H1 (cell line): ENCODE data around the gene EIF1B. TPM values are rescaled to one million over a fixed set of nuclear protein-coding genes. Genes with fewer than 3 reads are reported as not detected.

Experiments
- CTCF ChIA-PET: fragments of 300-600 bp; sonication (Branson Sonifier 250); formaldehyde crosslinking; loops from one replicate; lab custom pipeline; 2021; ENCODE audit not compliant: partially characterized antibody; lab: Charles Lee
- POLR2A ChIA-PET: fragments of 300-600 bp; sonication (Branson Sonifier 250); formaldehyde crosslinking; loops from one replicate; lab custom pipeline; 2021; ENCODE audit warnings: inconsistent platforms; ENCODE audit not compliant: partially characterized antibody; lab: Charles Lee
- DNase-seq, 2 experiments: peaks; one replicate each; pipeline versions ENCODE4 v3.0.0 to v3.0.0-alpha.2; 2010 to 2022; ENCODE audit warnings: low spot score in 2 of 2, low read depth in 1 of 2, mixed read lengths in 1 of 2
- FAIRE-seq: peaks from 2 replicates; lab custom pipeline; 2011; peaks lifted over from hg19 to GRCh38; lab: Jason Lieb, UNC
- H2AFZ ChIP-seq: 2 replicates; pipeline ENCODE4 v1.8.1; 2012; ENCODE audit warnings: low read length, inconsistent platforms
- H2AK5ac ChIP-seq: 2 replicates; pipeline ENCODE4 v1.6.1; 2013; ENCODE audit warnings: low read depth, low read length
- H2BK120ac ChIP-seq: replicated peaks from 2 replicates; pipeline ENCODE3; 2013; ENCODE audit warnings: low read depth, low read length, inconsistent platforms
- H2BK12ac ChIP-seq: 2 replicates; pipeline ENCODE4 v1.6.1; 2013; ENCODE audit warnings: low read depth, low read length
- H2BK15ac ChIP-seq: 2 replicates; pipeline ENCODE4 v1.6.1; 2013; ENCODE audit warnings: low read length
- H2BK20ac ChIP-seq: 2 replicates; pipeline ENCODE4 v1.6.1; 2013; ENCODE audit warnings: low read length
- H2BK5ac ChIP-seq: 2 replicates; pipeline ENCODE4 v1.6.1; 2013; ENCODE audit warnings: low read depth, low read length
- H3K14ac ChIP-seq: 2 replicates; pipeline ENCODE4 v1.6.1; 2013; ENCODE audit warnings: inconsistent platforms; ENCODE audit not compliant: insufficient read length
- H3K18ac ChIP-seq: 2 replicates; pipeline ENCODE4 v1.6.1; 2013; ENCODE audit warnings: low read length; ENCODE audit errors: extremely low read depth
- H3K23ac ChIP-seq: 2 replicates; pipeline ENCODE4 v1.6.1; 2013; ENCODE audit warnings: inconsistent platforms; ENCODE audit not compliant: insufficient read length
- H3K23me2 ChIP-seq: 2 replicates; pipeline ENCODE4 v1.6.1; 2013; ENCODE audit warnings: low read depth, low read length
- H3K27ac ChIP-seq: 2 replicates; pipeline ENCODE4 v1.6.1; 2011; ENCODE audit warnings: low read depth, low read length, inconsistent platforms
- H3K27me3 ChIP-seq, 4 experiments: replicated peaks in 1 of 4; 1 replicate in 1 of 4; 2 replicates in 3 of 4; pipeline versions ENCODE4 v1.6.1 to v1.8.1; 2011 to 2013; ENCODE audit warnings: low read length in 3 of 4, mild to moderate bottlenecking in 3 of 4, inconsistent platforms in 2 of 4, mixed read lengths in 2 of 4, moderate library complexity in 1 of 4; ENCODE audit not compliant: control insufficient read depth in 3 of 4, insufficient read depth in 3 of 4; ENCODE audit errors: extremely low read depth in 1 of 4
- H3K36me3 ChIP-seq, 4 experiments: 2 replicates each; pipeline versions ENCODE4 v1.6.1 to v1.8.1; 2011 to 2013; ENCODE audit warnings: mild to moderate bottlenecking in 4 of 4, low read length in 3 of 4, moderate library complexity in 2 of 4, control low read depth in 1 of 4, inconsistent platforms in 1 of 4; ENCODE audit not compliant: insufficient read depth in 4 of 4, control insufficient read depth in 2 of 4
- H3K4ac ChIP-seq: replicated peaks from 2 replicates; pipeline ENCODE3; 2013; ENCODE audit warnings: low read length, low read depth, mixed read lengths, inconsistent platforms; ENCODE audit not compliant: insufficient read length
- H3K4me1 ChIP-seq, 4 experiments: replicated peaks in 1 of 4; 1 replicate in 1 of 4; 2 replicates in 3 of 4; pipeline versions ENCODE4 v1.6.1 to v1.8.1; 2011 to 2013; ENCODE audit warnings: low read length in 3 of 4, inconsistent platforms in 2 of 4, mixed read lengths in 1 of 4; ENCODE audit not compliant: insufficient read depth in 4 of 4, control insufficient read depth in 3 of 4
- H3K4me2 ChIP-seq, 2 experiments: 2 replicates each; pipeline versions ENCODE4 v1.6.1 to v1.8.1; 2011 to 2013; ENCODE audit warnings: low read depth in 2 of 2, low read length in 2 of 2, control low read depth in 1 of 2, inconsistent platforms in 1 of 2, mild to moderate bottlenecking in 1 of 2; ENCODE audit not compliant: insufficient read depth in 1 of 2
- H3K4me3 ChIP-seq, 4 experiments: fragments of 200-600, 300-600 bp in 1 of 4; sonication (generic), shearing (Covaris generic), sonication (Bioruptor Twin) in 1 of 4; 2 replicates each; pipeline versions ENCODE4 v1.5.1 to v1.8.1; 2011 to 2016; ENCODE audit warnings: low read length in 4 of 4, low read depth in 3 of 4, control low read depth in 2 of 4, inconsistent platforms in 2 of 4, mild to moderate bottlenecking in 2 of 4, mixed read lengths in 1 of 4, moderate library complexity in 1 of 4; ENCODE audit not compliant: insufficient read depth in 2 of 4; ENCODE audit errors: extremely low read depth in 1 of 4
- H3K56ac ChIP-seq: replicated peaks from 2 replicates; pipeline ENCODE3; 2013; ENCODE audit warnings: low read depth, mild to moderate bottlenecking, mixed read lengths, low read length, inconsistent platforms; ENCODE audit not compliant: insufficient read length
- H3K79me1 ChIP-seq: 2 replicates; pipeline ENCODE4 v1.6.1; 2013; ENCODE audit warnings: low read depth, low read length, control low read depth
- H3K79me2 ChIP-seq, 2 experiments: 2 replicates each; pipeline versions ENCODE4 v1.6.1 to v1.8.1; 2012 to 2013; ENCODE audit warnings: low read length in 2 of 2, mild to moderate bottlenecking in 2 of 2, inconsistent platforms in 1 of 2; ENCODE audit not compliant: insufficient read depth in 2 of 2, control insufficient read depth in 1 of 2
- H3K9ac ChIP-seq, 4 experiments: replicated peaks in 1 of 4; 1 replicate in 1 of 4; 2 replicates in 3 of 4; pipeline versions ENCODE4 v1.6.1 to v1.8.1; 2011 to 2013; ENCODE audit warnings: low read depth in 3 of 4, low read length in 3 of 4, control low read depth in 2 of 4, mild to moderate bottlenecking in 2 of 4, moderate library complexity in 2 of 4, inconsistent platforms in 1 of 4; ENCODE audit errors: extremely low read depth in 1 of 4
- H3K9me3 ChIP-seq, 2 experiments: 2 replicates each; pipeline versions ENCODE4 v1.6.1 to v1.8.1; 2012 to 2013; ENCODE audit warnings: mild to moderate bottlenecking in 2 of 2, moderate library complexity in 2 of 2, control low read depth in 1 of 2, inconsistent platforms in 1 of 2, low read depth in 1 of 2, low read length in 1 of 2, mixed read lengths in 1 of 2; ENCODE audit not compliant: insufficient read depth in 2 of 2
- H4K20me1 ChIP-seq, 2 experiments: replicated peaks in 1 of 2; 2 replicates each; pipeline versions ENCODE3 to v1.8.1; 2011 to 2013; ENCODE audit warnings: inconsistent platforms in 2 of 2, low read length in 2 of 2, mild to moderate bottlenecking in 1 of 2; ENCODE audit not compliant: insufficient read depth in 2 of 2, control insufficient read depth in 1 of 2
- H4K5ac ChIP-seq: 2 replicates; pipeline ENCODE4 v1.6.1; 2013; ENCODE audit warnings: low read length, low read depth, mixed read lengths, inconsistent platforms; ENCODE audit not compliant: insufficient read length
- H4K8ac ChIP-seq: 2 replicates; pipeline ENCODE4 v1.8.0; 2013; ENCODE audit warnings: mild to moderate bottlenecking, moderate library complexity, low read length, inconsistent platforms; ENCODE audit not compliant: insufficient read depth; ENCODE audit errors: extremely low read depth
- H4K91ac ChIP-seq: replicated peaks from 2 replicates; pipeline ENCODE3; 2013; ENCODE audit warnings: low read length, mixed read lengths, inconsistent platforms; ENCODE audit not compliant: insufficient read length
- ATF3 ChIP-seq: IDR thresholded peaks from 2 replicates; pipeline ENCODE4 v1.6.1; 2011; ENCODE audit warnings: low read depth, mild to moderate bottlenecking, low read length; ENCODE audit not compliant: insufficient read depth
- BRCA1 ChIP-seq: IDR thresholded peaks from 2 replicates; pipeline ENCODE4 v1.6.1; 2012; ENCODE audit warnings: low read depth, low read length, improper control_type of control experiment
- CHD1 ChIP-seq: IDR thresholded peaks from 2 replicates; pipeline ENCODE4 v1.6.1; 2012; ENCODE audit warnings: low read depth, low read length, improper control_type of control experiment
- JUND ChIP-seq: IDR thresholded peaks from 2 replicates; pipeline ENCODE4 v1.6.1; 2011; ENCODE audit warnings: mild to moderate bottlenecking, improper control_type of control experiment, low read length
- PHF8 ChIP-seq: fragments of 200-600 bp; sonication (generic); conservative IDR thresholded peaks from 2 replicates; pipeline ENCODE4 v1.7.1; 2012; ENCODE audit warnings: low read depth, mild to moderate bottlenecking, inconsistent platforms, low read length, moderate library complexity
- SIN3A ChIP-seq, 2 experiments: IDR thresholded peaks in 1 of 2; conservative IDR thresholded peaks in 1 of 2; 2 replicates each; pipeline ENCODE4 v1.6.1; 2011 to 2012; ENCODE audit warnings: low read length in 2 of 2, improper control_type of control experiment in 1 of 2, low read depth in 1 of 2, mild to moderate bottlenecking in 1 of 2
- SIX5 ChIP-seq: IDR thresholded peaks from 2 replicates; pipeline ENCODE4 v1.6.1; 2011; ENCODE audit warnings: mild to moderate bottlenecking, low read depth, low read length
- TAF7 ChIP-seq: optimal IDR thresholded peaks from 2 replicates; pipeline ENCODE3; 2011; ENCODE audit warnings: low read depth, mild to moderate bottlenecking, inconsistent platforms, low read length, moderate library complexity, borderline replicate concordance
- USF2 ChIP-seq: IDR thresholded peaks from 2 replicates; pipeline ENCODE4 v1.6.1; 2011; ENCODE audit warnings: low read length, improper control_type of control experiment
- WGBS, 2 experiments: shearing (Covaris generic) in 1 of 2; methylation state at CpG; one replicate each; pipeline versions ENCODE4 v1.1.6 to v1.1.7; 2013 to 2015; ENCODE audit warnings: low lambda C conversion rate in 2 of 2, mixed read lengths in 2 of 2, inconsistent platforms in 1 of 2, low coverage in 1 of 2, missing lambda C conversion rate in 1 of 2; ENCODE audit not compliant: insufficient replicate concordance in 2 of 2, insufficient coverage in 1 of 2, insufficient read length in 1 of 2; ENCODE audit errors: extremely low coverage in 1 of 2, missing lambda C conversion rate in 1 of 2; 5-methylcytosine and 5-hydroxymethylcytosine counted together
- polyA plus RNA-seq, 7 experiments: library from polyadenylated mRNA; depleted of rRNA in 3 of 7; stranded (reverse) in 5 of 7; unstranded in 2 of 7; fragments of >200 nt in 5 of 7; fragments of 200-250 nt in 2 of 7; gene quantifications; 1 replicate in 5 of 7; 2 replicates in 1 of 7; 4 replicates in 1 of 7; pipeline versions ENCODE4 v1.2.1 to v1.2.3, GENCODE V29; 2011 to 2013; ENCODE audit warnings: missing spikeins in 2 of 7, mixed read lengths in 2 of 7
- total RNA-seq: library from RNA; stranded (reverse); fragmentation: NEBNext Ultra II Directional; extraction: Animal tissue kit (Norgen Biotek cat#: 25700); gene quantifications from 2 replicates; pipeline ENCODE4 v1.2.1, GENCODE V29; 2021
- TF ChIP-seq, protein P1 (sequence below), 3 experiments: IDR thresholded peaks; 1 replicate in 2 of 3; 2 replicates in 1 of 3; pipeline versions ENCODE4 v1.5.1 to v1.6.1; 2011; ENCODE audit warnings: low read length in 3 of 3, mild to moderate bottlenecking in 3 of 3, inconsistent platforms in 2 of 3, low read depth in 1 of 3, moderate library complexity in 1 of 3; ENCODE audit not compliant: insufficient read depth in 1 of 3; ENCODE audit errors: control extremely low read depth in 1 of 3

The EIF1B gene
- total and polyA plus RNA-seq, 2 of the 8 experiments (the other 6 are each of a cell fraction or from before 2014, with no cell fraction given): 42.4 to 115 TPM

DNA sequence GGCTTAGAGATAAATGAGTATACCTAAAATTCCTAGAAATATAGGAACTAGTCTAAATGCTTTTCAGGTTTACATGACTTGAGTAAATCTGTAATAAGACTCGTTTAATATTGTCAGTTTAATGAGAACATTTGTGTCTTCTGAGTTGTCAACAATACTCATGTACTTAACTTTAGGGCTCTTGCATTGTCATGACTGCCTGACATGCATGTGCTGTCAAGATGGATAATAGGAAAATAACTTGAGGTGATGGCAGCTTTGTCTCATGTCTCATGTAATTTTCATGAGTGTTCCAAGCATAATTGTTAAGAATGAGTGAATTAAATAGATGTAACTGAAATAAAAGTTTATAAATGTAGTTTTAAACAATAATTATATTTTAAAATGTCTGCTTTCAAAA lies 45.1 kb upstream of the EIF1B start:
- Histone ChIP-seq H3K9ac (no peak overlapping the region), H3K79me1 (no peaks in the 10 kb centered on the region), H2AFZ (no peak overlapping the region), H4K8ac (no peak overlapping the region), H3K79me2 (no peaks in the 10 kb centered on the region), H3K4me3 (no peak overlapping the region), H3K56ac (no peak overlapping the region), H3K23me2 (no peaks in the 10 kb centered on the region), H3K4ac (no peak overlapping the region), H3K27ac (no peak overlapping the region), H3K18ac (no peak overlapping the region), H2BK120ac (no peak overlapping the region), H3K23ac (no peak overlapping the region), H3K14ac (no peak overlapping the region), H3K4me2 (no peak overlapping the region), H4K91ac (no peak overlapping the region), H4K20me1 (no peaks in the 10 kb centered on the region), H3K36me3 (no peaks in the 10 kb centered on the region), H3K4me1 (peaks cover 0 to 3% (median 0%) of the 10 kb centered on the region in 4 experiments; a peak in 1 of 7 replicates), H2AK5ac (no peak overlapping the region), H3K27me3 (no peaks in the 10 kb centered on the region), H2BK20ac (no peak overlapping the region), H3K9me3 (no peaks in the 10 kb centered on the region), H2BK12ac (no peak overlapping the region), H2BK5ac (no peak overlapping the region), H4K5ac (no peak overlapping the region), H2BK15ac (no peak overlapping the region)
- FAIRE-seq: no peak
- no peak for DNase-seq
- WGBS, 2 experiments: 92% methylated on average over 1 of the region's 1 CpG; no CpG with 5 or more reads in 1 of the 2 experiments
- POLR2A ChIA-PET: no interaction called here
- CTCF ChIA-PET: no interaction called here
- TF ChIP-seq CHD1 (no peak), PHF8 (no peak), USF2 (no peak), ATF3 (no peak), JUND (no peak), BRCA1 (no peak), TAF7 (no peak), SIN3A (conservative IDR thresholded peaks at IDR 0.05 in 1 of 2, IDR thresholded peaks at IDR 0.05 in 1 of 2; ENCODE audit: low read depth in 1 of 2, low read length in 2 of 2) (no peak), SIX5 (no peak)
- TF ChIP-seq, protein P1, sequence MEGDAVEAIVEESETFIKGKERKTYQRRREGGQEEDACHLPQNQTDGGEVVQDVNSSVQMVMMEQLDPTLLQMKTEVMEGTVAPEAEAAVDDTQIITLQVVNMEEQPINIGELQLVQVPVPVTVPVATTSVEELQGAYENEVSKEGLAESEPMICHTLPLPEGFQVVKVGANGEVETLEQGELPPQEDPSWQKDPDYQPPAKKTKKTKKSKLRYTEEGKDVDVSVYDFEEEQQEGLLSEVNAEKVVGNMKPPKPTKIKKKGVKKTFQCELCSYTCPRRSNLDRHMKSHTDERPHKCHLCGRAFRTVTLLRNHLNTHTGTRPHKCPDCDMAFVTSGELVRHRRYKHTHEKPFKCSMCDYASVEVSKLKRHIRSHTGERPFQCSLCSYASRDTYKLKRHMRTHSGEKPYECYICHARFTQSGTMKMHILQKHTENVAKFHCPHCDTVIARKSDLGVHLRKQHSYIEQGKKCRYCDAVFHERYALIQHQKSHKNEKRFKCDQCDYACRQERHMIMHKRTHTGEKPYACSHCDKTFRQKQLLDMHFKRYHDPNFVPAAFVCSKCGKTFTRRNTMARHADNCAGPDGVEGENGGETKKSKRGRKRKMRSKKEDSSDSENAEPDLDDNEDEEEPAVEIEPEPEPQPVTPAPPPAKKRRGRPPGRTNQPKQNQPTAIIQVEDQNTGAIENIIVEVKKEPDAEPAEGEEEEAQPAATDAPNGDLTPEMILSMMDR (IDR thresholded peaks at IDR 0.05; ENCODE audit: control extremely low read depth in 1 of 3, insufficient read depth in 1 of 3, low read depth in 1 of 3, low read length in 3 of 3): no peak
